ENCODE measurements around the gene ZFP92.
"Not testable (repeated sequence)": the region's sequence is repeated elsewhere in the genome, so short reads cannot be mapped to it uniquely, and the experiment has no call there.

The ZFP92 gene

GRCh38 chrX:153387345-153387744, 23.9 kb upstream of the ZFP92 start:
- no peak overlapping the region for H3K9ac ChIP-seq (ENCODE audit: low read length)
- H3K18ac ChIP-seq (ENCODE audit: low read length), result no peak overlapping the region
- no peak overlapping the region for H4K8ac ChIP-seq (ENCODE audit: low read depth, low read length)
- no peak overlapping the region for H2BK120ac ChIP-seq (ENCODE audit: insufficient read depth, low read length, poor library complexity)
- no peak overlapping the region for H3K4me2 ChIP-seq (ENCODE audit: low read length)
- no peak overlapping the region for H3K14ac ChIP-seq (ENCODE audit: low read length)
- peaks cover 33% of the 10 kb centered on the region for H3K9me3 ChIP-seq (ENCODE audit: insufficient read depth, low read depth, low read length)
- no peak overlapping the region for H2AFZ ChIP-seq (ENCODE audit: insufficient read depth, low read length, poor library complexity)
- no peaks in the 10 kb centered on the region for H3K36me3 ChIP-seq (ENCODE audit: control insufficient read depth in 1 of 2, insufficient read depth in 2 of 2, low read length in 2 of 2)
- H4K12ac ChIP-seq (ENCODE audit: low read depth, low read length), result no peak overlapping the region
- H3K79me2 ChIP-seq (ENCODE audit: control insufficient read depth, insufficient read depth, low read length, poor library complexity), result no peaks in the 10 kb centered on the region
- no peak overlapping the region for H2AK5ac ChIP-seq (ENCODE audit: low read length)
- H3K4me1 ChIP-seq (ENCODE audit: control insufficient read depth in 1 of 2, insufficient read depth in 2 of 2, low read length in 2 of 2), result no peaks in the 10 kb centered on the region
- H3K4me3 ChIP-seq (ENCODE audit: low read depth, low read length), result no peak overlapping the region
- H3K4ac ChIP-seq (ENCODE audit: low read depth, low read length), result no peak overlapping the region
- no peak overlapping the region for H4K91ac ChIP-seq (ENCODE audit: low read depth, low read length)
- no peaks in the 10 kb centered on the region for H3K27me3 ChIP-seq (ENCODE audit: insufficient read depth, low read length)
- H3K23ac ChIP-seq (ENCODE audit: low read length), result no peak overlapping the region
- no peak for DNase-seq
- no CpG with 5 or more reads among the region's 5 CpGs for WGBS (ENCODE audit: extremely low coverage, insufficient coverage, insufficient read length)
- no peaks in the 10 kb centered on the region for H3K79me1 ChIP-seq (ENCODE audit: low read length)
- H2BK5ac ChIP-seq (ENCODE audit: low read depth, low read length, poor library complexity), result no peak overlapping the region
- H3K27ac ChIP-seq (ENCODE audit: low read depth, low read length), result no peak overlapping the region
- no peak overlapping the region for H2BK12ac ChIP-seq (ENCODE audit: low read length)

- H4K8ac ChIP-seq (ENCODE audit: low read depth, low read length), result no peak overlapping the region
- H3K79me1 ChIP-seq (ENCODE audit: low read length), result no peaks in the 10 kb centered on the region
- no peak overlapping the region for H2AK5ac ChIP-seq (ENCODE audit: low read length)
- H2BK120ac ChIP-seq (ENCODE audit: insufficient read depth, low read length, poor library complexity), result no peak overlapping the region
- no peak overlapping the region for H4K12ac ChIP-seq (ENCODE audit: low read depth, low read length)
- no peaks in the 10 kb centered on the region for H3K4me1 ChIP-seq (ENCODE audit: control insufficient read depth in 1 of 2, insufficient read depth in 2 of 2, low read length in 2 of 2)
- H3K27me3 ChIP-seq (ENCODE audit: insufficient read depth, low read length), result no peaks in the 10 kb centered on the region
- no peak overlapping the region for H4K91ac ChIP-seq (ENCODE audit: low read depth, low read length)
- no peaks in the 10 kb centered on the region for H3K79me2 ChIP-seq (ENCODE audit: control insufficient read depth, insufficient read depth, low read length, poor library complexity)
- H3K18ac ChIP-seq (ENCODE audit: low read length), result no peak overlapping the region
- H3K4ac ChIP-seq (ENCODE audit: low read depth, low read length), result no peak overlapping the region
- no peak overlapping the region for H3K4me2 ChIP-seq (ENCODE audit: low read length)
- no CpG with 5 or more reads among the region's 10 CpGs for WGBS (ENCODE audit: extremely low coverage, insufficient coverage, insufficient read length)
- no peaks in the 10 kb centered on the region for H3K36me3 ChIP-seq (ENCODE audit: control insufficient read depth in 1 of 2, insufficient read depth in 2 of 2, low read length in 2 of 2)
- H3K9ac ChIP-seq (ENCODE audit: low read length), result no peak overlapping the region
- no peak overlapping the region for H2AFZ ChIP-seq (ENCODE audit: insufficient read depth, low read length, poor library complexity)
- H3K14ac ChIP-seq (ENCODE audit: low read length), result no peak overlapping the region
- H3K27ac ChIP-seq (ENCODE audit: low read depth, low read length), result no peak overlapping the region
- H3K4me3 ChIP-seq (ENCODE audit: low read depth, low read length), result no peak overlapping the region
- no peak overlapping the region for H2BK12ac ChIP-seq (ENCODE audit: low read length)
- DNase-seq, result no peak
- no peak overlapping the region for H2BK5ac ChIP-seq (ENCODE audit: low read depth, low read length, poor library complexity)
- H3K9me3 ChIP-seq (ENCODE audit: insufficient read depth, low read depth, low read length), result peaks cover 26% of the 10 kb centered on the region
- no peak overlapping the region for H3K23ac ChIP-seq (ENCODE audit: low read length)
Observed at GRCh38 chrX:153387987-153388721, 23.1 kb upstream of the ZFP92 start.

- Histone ChIP-seq H3K4me2 (ENCODE audit: low read length) (no peak overlapping the region), H3K4ac (ENCODE audit: low read depth, low read length) (no peak overlapping the region), H3K36me3 (ENCODE audit: control insufficient read depth in 1 of 2, insufficient read depth in 2 of 2, low read length in 2 of 2) (no peaks in the 10 kb centered on the region), H3K79me2 (ENCODE audit: control insufficient read depth, insufficient read depth, low read length, poor library complexity) (no peaks in the 10 kb centered on the region), H2AK5ac (ENCODE audit: low read length) (no peak overlapping the region), H2BK12ac (ENCODE audit: low read length) (no peak overlapping the region), H3K27me3 (ENCODE audit: insufficient read depth, low read length) (no peaks in the 10 kb centered on the region), H3K9me3 (ENCODE audit: insufficient read depth, low read depth, low read length) (peaks cover 23% of the 10 kb centered on the region), H2BK5ac (ENCODE audit: low read depth, low read length, poor library complexity) (no peak overlapping the region), H4K8ac (ENCODE audit: low read depth, low read length) (no peak overlapping the region), H2BK120ac (ENCODE audit: insufficient read depth, low read length, poor library complexity) (no peak overlapping the region), H3K9ac (ENCODE audit: low read length) (no peak overlapping the region), H2AFZ (ENCODE audit: insufficient read depth, low read length, poor library complexity) (no peak overlapping the region), H3K4me1 (ENCODE audit: control insufficient read depth in 1 of 2, insufficient read depth in 2 of 2, low read length in 2 of 2) (no peaks in the 10 kb centered on the region), H3K27ac (ENCODE audit: low read depth, low read length) (no peak overlapping the region), H3K23ac (ENCODE audit: low read length) (no peak overlapping the region), H4K91ac (ENCODE audit: low read depth, low read length) (no peak overlapping the region), H3K4me3 (ENCODE audit: low read depth, low read length) (no peak overlapping the region), H3K14ac (ENCODE audit: low read length) (no peak overlapping the region), H4K12ac (ENCODE audit: low read depth, low read length) (no peak overlapping the region), H3K18ac (ENCODE audit: low read length) (no peak overlapping the region), H3K79me1 (ENCODE audit: low read length) (no peaks in the 10 kb centered on the region)
- WGBS (ENCODE audit: extremely low coverage, insufficient coverage, insufficient read length), result no CpG with 5 or more reads among the region's 14 CpGs
- DNase-seq, result no peak
Observed at GRCh38 chrX:153388722-153389459, 22.4 kb upstream of the ZFP92 start.

- not testable (repeated sequence) for DNase-seq; H3K79me1 ChIP-seq (ENCODE audit: low read length); H2BK5ac ChIP-seq (ENCODE audit: low read depth, low read length, poor library complexity); H2BK120ac ChIP-seq (ENCODE audit: insufficient read depth, low read length, poor library complexity); H3K23ac ChIP-seq (ENCODE audit: low read length); H3K4me1 ChIP-seq (ENCODE audit: control insufficient read depth in 1 of 2, insufficient read depth in 2 of 2, low read length in 2 of 2); H3K27me3 ChIP-seq (ENCODE audit: insufficient read depth, low read length); H3K27ac ChIP-seq (ENCODE audit: low read depth, low read length); H4K8ac ChIP-seq (ENCODE audit: low read depth, low read length); H2AK5ac ChIP-seq (ENCODE audit: low read length); H4K12ac ChIP-seq (ENCODE audit: low read depth, low read length); H2BK12ac ChIP-seq (ENCODE audit: low read length); H3K36me3 ChIP-seq (ENCODE audit: control insufficient read depth in 1 of 2, insufficient read depth in 2 of 2, low read length in 2 of 2); H4K91ac ChIP-seq (ENCODE audit: low read depth, low read length); H3K79me2 ChIP-seq (ENCODE audit: control insufficient read depth, insufficient read depth, low read length, poor library complexity); H3K18ac ChIP-seq (ENCODE audit: low read length); H2AFZ ChIP-seq (ENCODE audit: insufficient read depth, low read length, poor library complexity); H3K4ac ChIP-seq (ENCODE audit: low read depth, low read length); H3K14ac ChIP-seq (ENCODE audit: low read length); H3K4me3 ChIP-seq (ENCODE audit: low read depth, low read length); H3K9ac ChIP-seq (ENCODE audit: low read length); H3K4me2 ChIP-seq (ENCODE audit: low read length)
- WGBS (ENCODE audit: extremely low coverage, insufficient coverage, insufficient read length), result no CpG with 5 or more reads among the region's 6 CpGs
- peaks cover 23% of the 10 kb centered on the region for H3K9me3 ChIP-seq (ENCODE audit: insufficient read depth, low read depth, low read length)
Observed at GRCh38 chrX:153389460-153389768, 21.9 kb upstream of the ZFP92 start.
